Heart right ventricle (tissue), 16 donors: ENCODE data around the gene H6PD. TPM values are rescaled to one million over a fixed set of nuclear protein-coding genes. Genes with fewer than 3 reads are reported as not detected.

ENCODE experiments used
- ATAC-seq, 8 donors: fragments of 200-7000 bp; cut with Tn5 transposase; one replicate each; pipeline ENCODE4 v1.9.1; 2020; ENCODE audit warnings: mild to moderate bottlenecking in 8 of 8, moderate library complexity in 8 of 8, moderate number of reproducible peaks in 1 of 8
- DNase-seq, 2 donors: peaks; one replicate each; pipeline ENCODE4 v3.0.0-alpha.2; 2020
- H3K27ac ChIP-seq, 10 donors: fragments of 200-600 bp; sonication (generic) in 2 of 10; one replicate each; pipeline versions ENCODE4 v1.5.0 to v1.8.0; 2020 to 2022; ENCODE audit warnings: mild to moderate bottlenecking in 3 of 10
- H3K27me3 ChIP-seq, 7 donors: fragments of 200-600 bp; one replicate each; pipeline ENCODE4 v1.8.0; 2021 to 2022; ENCODE audit warnings: mild to moderate bottlenecking in 2 of 7
- H3K36me3 ChIP-seq, 9 donors: fragments of 200-600 bp; sonication (generic) in 1 of 9; one replicate each; pipeline versions ENCODE4 v1.5.0 to v1.8.0; 2020 to 2022; ENCODE audit warnings: mild to moderate bottlenecking in 2 of 9
- H3K4me1 ChIP-seq, 9 donors: fragments of 200-600 bp; sonication (generic) in 1 of 9; one replicate each; pipeline versions ENCODE4 v1.5.0 to v1.8.0; 2020 to 2022; ENCODE audit warnings: mild to moderate bottlenecking in 4 of 9
- H3K4me3 ChIP-seq, 10 donors: fragments of 200-600 bp; sonication (generic) in 2 of 10; one replicate each; pipeline versions ENCODE4 v1.5.0 to v1.8.0; 2020 to 2022; ENCODE audit warnings: mild to moderate bottlenecking in 7 of 10, moderate library complexity in 2 of 10
- H3K9me3 ChIP-seq, 11 donors: fragments of 200-600 bp in 10 of 11; sonication (generic) in 2 of 11; one replicate each; pipeline versions ENCODE4 v1.5.0 to v1.8.0; 2013 to 2022; ENCODE audit warnings: mild to moderate bottlenecking in 2 of 11, control low read depth in 1 of 11, moderate library complexity in 1 of 11
- WGBS, 2 donors: extraction: QIAGEN DNeasy Blood & Tissue Kit; methylation state at CpG; one replicate each; pipeline ENCODE4 v1.1.7; 2013; ENCODE audit warnings: inconsistent platforms in 1 of 2; 5-methylcytosine and 5-hydroxymethylcytosine counted together
- intact Hi-C, 10 donors: fragments of 100-400 bp; cut with DNase I; formaldehyde crosslinking; loops; one replicate each; pipeline versions ENCODE4 v1.11.1 to v1.14.2; 2022
- polyA plus RNA-seq, 2 donors: library from polyadenylated mRNA; stranded (reverse); fragments of 200-250 nt; gene quantifications; one replicate each; pipeline ENCODE4 v1.2.3, GENCODE V29; 2013
- total RNA-seq, 10 donors: library from RNA; stranded (reverse); fragmentation: NEBNext Ultra II Directional in 3 of 10; extraction: Animal tissue kit (Norgen Biotek cat#: 25700) in 3 of 10; gene quantifications; one replicate each; pipeline versions ENCODE4 v1.2.1 to v1.2.4, GENCODE V29; 2021 to 2023
- TF ChIP-seq, protein P1 (sequence below), 9 donors: fragments of 200-600 bp; sonication (generic) in 2 of 9; IDR thresholded peaks; one replicate each; pipeline versions ENCODE4 v1.5.0 to v1.8.0; 2021 to 2022; ENCODE audit warnings: antibody characterized with exemption in 9 of 9, mild to moderate bottlenecking in 5 of 9, moderate library complexity in 1 of 9
- donor health status: Arrhythmogenic right ventricular cardiomyopathy.
- donor health status: ischemic (EF 13 %, LVEDD 7.1; RV severe dilation, severe dysfunction).
- donor health status: healthy with polysubstance abuse.
- donor health status: DM: no; HTN: yes; CAD: no.
- donor health status: DM: no; HTN: no; CAD: no.
- donor health status: ischemic (EF 25% LVEDD 6.9; RV normal size, moderate dysfunction).
- donor health status: ischemic (EF 25% LVEDD 5.7; RV mildly dilated, moderate dysfunction).
- donor health status: healthy.
- donor health status: DM: yes; HTN: yes; CAD: no.
- donor health status: Ischemic cardiomyopathy.
- donor health status: ischemic (EF 35%, LVEDD 5.7; RV mildly dilated, moderate dysfunction).
- donor health status: nonischemic (EF 11% LVEDD 7.7; RV severe dilation, severe dysfunction).
- donor health status: DM: yes; HTN: yes; CAD: no.
- donor health status: PGD.
- donor health status: ischemic (EF 29% LVEDD 5.4; RV normal size, mild dysfunction).
- donor health status: nonischemic (EF 23%, LVEDD 6.1; RV moderate dilation, normal function).

The H6PD gene
- total and polyA plus RNA-seq, 12 donors = 5.7 to 45.0 (median 28.4) TPM

DNA sequence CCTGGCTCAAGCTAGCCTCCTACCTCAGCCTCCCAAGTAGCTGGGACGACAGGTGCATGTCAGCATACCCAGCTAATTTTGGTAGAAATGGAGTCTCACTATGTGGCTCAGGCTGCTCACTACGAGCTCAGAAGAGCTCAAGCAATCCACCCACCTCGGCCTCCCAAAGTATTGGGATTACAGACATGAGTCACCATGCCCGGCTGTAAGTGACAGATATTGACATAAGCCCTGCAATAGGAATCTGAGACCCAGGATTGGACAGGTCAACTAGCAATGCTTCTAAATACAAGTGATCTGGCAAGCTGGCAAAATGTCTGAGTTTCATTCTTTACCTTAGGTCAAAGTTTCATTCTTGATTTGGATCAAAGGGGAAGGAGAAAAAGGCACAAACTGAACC, 40.5 kb upstream of the H6PD start:
- Histone ChIP-seq H3K36me3 (no peaks in the 10 kb centered on the region), H3K27ac (no peak overlapping the region), H3K4me3 (no peak overlapping the region), H3K9me3 (no peaks in the 10 kb centered on the region), H3K27me3 (peaks cover 0 to 17% (median 9%) of the 10 kb centered on the region in 7 donors), H3K4me1 (peaks cover 5 to 45% (median 30%) of the 10 kb centered on the region in 9 donors)
- no peak for ATAC-seq
- DNase-seq = no peak
- intact Hi-C loops = loop anchor here in 2 of 10 donors (10.0 kb wide), 3 partner anchors 179 to 279 kb away; no protein-coding TSS in a partner anchor
- 88 to 92% methylated on average over 4 of the region's 4 CpGs for WGBS, 2 donors
- TF ChIP-seq, protein P1, sequence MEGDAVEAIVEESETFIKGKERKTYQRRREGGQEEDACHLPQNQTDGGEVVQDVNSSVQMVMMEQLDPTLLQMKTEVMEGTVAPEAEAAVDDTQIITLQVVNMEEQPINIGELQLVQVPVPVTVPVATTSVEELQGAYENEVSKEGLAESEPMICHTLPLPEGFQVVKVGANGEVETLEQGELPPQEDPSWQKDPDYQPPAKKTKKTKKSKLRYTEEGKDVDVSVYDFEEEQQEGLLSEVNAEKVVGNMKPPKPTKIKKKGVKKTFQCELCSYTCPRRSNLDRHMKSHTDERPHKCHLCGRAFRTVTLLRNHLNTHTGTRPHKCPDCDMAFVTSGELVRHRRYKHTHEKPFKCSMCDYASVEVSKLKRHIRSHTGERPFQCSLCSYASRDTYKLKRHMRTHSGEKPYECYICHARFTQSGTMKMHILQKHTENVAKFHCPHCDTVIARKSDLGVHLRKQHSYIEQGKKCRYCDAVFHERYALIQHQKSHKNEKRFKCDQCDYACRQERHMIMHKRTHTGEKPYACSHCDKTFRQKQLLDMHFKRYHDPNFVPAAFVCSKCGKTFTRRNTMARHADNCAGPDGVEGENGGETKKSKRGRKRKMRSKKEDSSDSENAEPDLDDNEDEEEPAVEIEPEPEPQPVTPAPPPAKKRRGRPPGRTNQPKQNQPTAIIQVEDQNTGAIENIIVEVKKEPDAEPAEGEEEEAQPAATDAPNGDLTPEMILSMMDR (IDR thresholded peaks at IDR 0.05) = no peak

DNA sequence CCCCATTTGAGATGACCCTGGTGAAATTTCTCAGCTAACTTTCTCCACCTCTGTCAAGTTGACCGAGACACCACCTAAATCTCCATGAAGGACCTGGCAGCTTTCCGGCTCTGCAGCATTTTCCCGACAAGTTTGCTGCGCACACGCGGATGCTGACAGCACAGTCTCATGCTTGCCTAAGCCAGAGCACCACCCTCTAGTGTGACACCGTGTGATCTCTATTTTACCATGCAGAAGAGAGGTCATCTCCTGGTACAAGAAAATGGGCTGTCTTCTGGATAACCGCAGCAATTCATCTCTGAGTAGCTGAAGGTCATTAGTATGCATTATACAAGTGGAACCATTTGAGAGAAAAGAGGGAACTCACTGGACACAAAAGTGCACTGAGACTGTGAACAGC, 38.9 kb upstream of the H6PD start:
- TF ChIP-seq, protein P1 (IDR thresholded peaks at IDR 0.05) = no peak
- Histone ChIP-seq H3K4me3 (peak overlapping the region in 2 of 10 donors; percentile 26 to 30), H3K27ac (peak overlapping the region in 7 of 10 donors; percentile 15 to 82 (median 62)), H3K36me3 (no peaks in the 10 kb centered on the region), H3K9me3 (no peaks in the 10 kb centered on the region), H3K27me3 (peaks cover 0 to 33% (median 25%) of the 10 kb centered on the region in 7 donors), H3K4me1 (peaks cover 5 to 46% (median 30%) of the 10 kb centered on the region in 9 donors)
- DNase-seq (no peak), ATAC-seq (no peak)
- WGBS, 2 donors = 82 to 84% methylated on average over 8 of the region's 8 CpGs
- intact Hi-C loops = loop anchor here (1.0 to 10.0 kb wide), 11 partner anchors 45 to 281 kb away; no protein-coding TSS in a partner anchor

DNA sequence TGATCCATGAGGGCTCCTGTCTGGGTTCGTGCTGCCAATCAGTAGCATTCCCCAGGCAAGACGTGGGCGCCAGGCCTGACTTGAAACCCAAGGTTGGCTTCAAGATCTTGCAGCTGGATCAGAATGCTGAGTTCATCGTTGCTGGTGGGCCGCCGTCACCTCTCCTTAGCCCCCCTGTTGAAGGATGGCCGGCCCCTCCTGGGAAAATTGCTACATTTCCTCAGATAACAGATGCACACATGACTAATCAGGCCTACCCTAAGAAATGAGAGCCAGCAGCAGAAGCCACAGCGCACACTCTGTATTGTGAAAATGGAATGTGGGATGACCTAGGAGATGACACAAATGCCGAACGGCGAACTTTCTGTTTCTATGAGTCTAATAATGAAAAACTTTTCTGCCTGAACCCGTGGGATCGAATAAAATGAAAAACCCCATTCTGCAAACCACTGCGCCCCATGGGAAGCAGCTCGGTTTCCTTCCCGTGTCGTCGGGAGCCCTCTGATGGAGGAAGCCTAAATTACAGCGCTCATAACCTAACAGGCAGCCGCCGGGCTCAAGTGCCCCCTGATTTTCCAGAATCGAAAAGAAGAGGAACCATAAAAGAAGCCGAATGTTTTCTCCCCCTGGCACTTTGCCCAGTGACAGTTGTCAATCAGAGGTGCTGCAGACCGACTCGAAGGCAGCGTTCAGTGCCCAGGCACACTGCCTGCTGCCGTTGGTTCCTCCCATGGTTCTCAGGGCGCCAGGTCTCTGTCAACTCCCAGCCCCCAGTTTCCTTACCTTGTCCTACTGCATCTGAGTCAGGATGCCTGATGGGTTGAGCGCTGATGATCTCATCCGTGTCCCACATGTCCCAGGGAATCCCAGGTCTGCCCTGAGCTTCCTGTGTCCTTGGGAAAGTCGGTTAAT, 38.2 kb upstream of the H6PD start:
- ATAC-seq = peak; percentile 59 to 78 (median 70)
- H3K4me3 ChIP-seq = peak overlapping the region in 6 of 10 donors; percentile 14 to 31 (median 26)
- DNase-seq = peak; percentile 52 to 80
- H3K36me3 ChIP-seq = no peaks in the 10 kb centered on the region
- WGBS, 2 donors = 18 to 20% methylated on average over 31 of the region's 31 CpGs
- peaks cover 0 to 40% (median 32%) of the 10 kb centered on the region in 7 donors for H3K27me3 ChIP-seq
- peak overlapping the region in 8 of 10 donors; percentile 16 to 82 (median 58) for H3K27ac ChIP-seq
- peaks cover 5 to 53% (median 35%) of the 10 kb centered on the region in 9 donors for H3K4me1 ChIP-seq
- H3K9me3 ChIP-seq = no peaks in the 10 kb centered on the region
- TF ChIP-seq, protein P1 (IDR thresholded peaks at IDR 0.05) = peak; percentile 54 to 92 (median 84)
- intact Hi-C loops = loop anchor here (1.0 to 10.0 kb wide), 11 partner anchors 46 to 282 kb away; no protein-coding TSS in a partner anchor
